Chondrocyte (in vitro differentiated cells): ENCODE measurements around the gene CREB3. TPM values are rescaled to one million over a fixed set of nuclear protein-coding genes. Genes with fewer than 3 reads are reported as not detected.

Experiments used
- DNase-seq: peaks from one replicate; pipeline ENCODE4 v3.0.0; 2021; ENCODE audit warnings: mixed read lengths, low spot score
- H3K27ac Mint-ChIP-seq: one replicate; pipeline ENCODE4 v1.8.0; 2021; ENCODE audit warnings: mild to moderate bottlenecking, moderate library complexity, mixed read lengths; ENCODE audit not compliant: unreplicated experiment
- H3K27me3 Mint-ChIP-seq: 2 replicates; pipeline ENCODE4 v1.8.0; 2021; ENCODE audit warnings: low read depth, mixed read lengths
- H3K36me3 Mint-ChIP-seq: 2 replicates; pipeline ENCODE4 v1.8.0; 2021; ENCODE audit warnings: low read depth, mixed read lengths
- H3K4me1 Mint-ChIP-seq: 2 replicates; pipeline ENCODE4 v1.8.0; 2021; ENCODE audit warnings: low read depth, mild to moderate bottlenecking, mixed read lengths
- H3K4me3 Mint-ChIP-seq: one replicate; pipeline ENCODE4 v1.8.0; 2021; ENCODE audit warnings: mild to moderate bottlenecking, moderate library complexity, mixed read lengths; ENCODE audit not compliant: unreplicated experiment
- H3K9me3 Mint-ChIP-seq: 2 replicates; pipeline ENCODE4 v1.8.0; 2021; ENCODE audit warnings: low read depth, mixed read lengths
- total RNA-seq: library from RNA; stranded (reverse); gene quantifications from 3 replicates; pipeline ENCODE4 v1.2.1, GENCODE V29; 2021
- TF ChIP-seq, protein P1 (sequence below): fragments of 200-600 bp; sonication (generic); IDR thresholded peaks from 2 replicates; pipeline ENCODE4 v1.5.0; 2021; ENCODE audit warnings: antibody characterized with exemption, mild to moderate bottlenecking, moderate library complexity

CREB3 gene
- total RNA-seq, 1 donor from 2014 or later = 56.7 TPM

DNA sequence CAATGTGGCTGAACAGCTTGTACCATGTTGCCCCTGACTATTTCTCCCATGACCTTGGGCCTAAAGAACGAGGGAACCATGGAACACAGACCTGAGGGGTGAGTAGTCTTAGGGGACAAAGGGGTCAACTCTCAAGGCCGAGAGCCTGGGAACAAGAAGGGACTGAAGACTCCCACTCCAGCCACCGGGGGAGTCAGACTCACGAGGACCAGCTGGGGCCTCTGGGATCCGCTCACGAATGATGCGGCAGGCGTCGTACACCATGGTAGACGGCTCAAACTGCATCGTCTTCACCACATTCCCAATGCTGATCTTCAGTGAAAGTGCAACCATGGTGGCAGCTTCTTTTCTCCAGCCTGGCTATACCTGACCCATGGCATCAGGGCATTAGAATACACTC, 7.1 kb upstream of the CREB3 start:
- H3K4me1 Mint-ChIP-seq = peaks cover 8% of the 10 kb centered on the region
- no peak overlapping the region for H3K27ac Mint-ChIP-seq
- DNase-seq = no peak
- no peaks in the 10 kb centered on the region for H3K9me3 Mint-ChIP-seq
- TF ChIP-seq, protein P1, sequence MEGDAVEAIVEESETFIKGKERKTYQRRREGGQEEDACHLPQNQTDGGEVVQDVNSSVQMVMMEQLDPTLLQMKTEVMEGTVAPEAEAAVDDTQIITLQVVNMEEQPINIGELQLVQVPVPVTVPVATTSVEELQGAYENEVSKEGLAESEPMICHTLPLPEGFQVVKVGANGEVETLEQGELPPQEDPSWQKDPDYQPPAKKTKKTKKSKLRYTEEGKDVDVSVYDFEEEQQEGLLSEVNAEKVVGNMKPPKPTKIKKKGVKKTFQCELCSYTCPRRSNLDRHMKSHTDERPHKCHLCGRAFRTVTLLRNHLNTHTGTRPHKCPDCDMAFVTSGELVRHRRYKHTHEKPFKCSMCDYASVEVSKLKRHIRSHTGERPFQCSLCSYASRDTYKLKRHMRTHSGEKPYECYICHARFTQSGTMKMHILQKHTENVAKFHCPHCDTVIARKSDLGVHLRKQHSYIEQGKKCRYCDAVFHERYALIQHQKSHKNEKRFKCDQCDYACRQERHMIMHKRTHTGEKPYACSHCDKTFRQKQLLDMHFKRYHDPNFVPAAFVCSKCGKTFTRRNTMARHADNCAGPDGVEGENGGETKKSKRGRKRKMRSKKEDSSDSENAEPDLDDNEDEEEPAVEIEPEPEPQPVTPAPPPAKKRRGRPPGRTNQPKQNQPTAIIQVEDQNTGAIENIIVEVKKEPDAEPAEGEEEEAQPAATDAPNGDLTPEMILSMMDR = no peak
- no peaks in the 10 kb centered on the region for H3K27me3 Mint-ChIP-seq
- no peak overlapping the region for H3K4me3 Mint-ChIP-seq
- H3K36me3 Mint-ChIP-seq = peaks cover 39% of the 10 kb centered on the region

DNA sequence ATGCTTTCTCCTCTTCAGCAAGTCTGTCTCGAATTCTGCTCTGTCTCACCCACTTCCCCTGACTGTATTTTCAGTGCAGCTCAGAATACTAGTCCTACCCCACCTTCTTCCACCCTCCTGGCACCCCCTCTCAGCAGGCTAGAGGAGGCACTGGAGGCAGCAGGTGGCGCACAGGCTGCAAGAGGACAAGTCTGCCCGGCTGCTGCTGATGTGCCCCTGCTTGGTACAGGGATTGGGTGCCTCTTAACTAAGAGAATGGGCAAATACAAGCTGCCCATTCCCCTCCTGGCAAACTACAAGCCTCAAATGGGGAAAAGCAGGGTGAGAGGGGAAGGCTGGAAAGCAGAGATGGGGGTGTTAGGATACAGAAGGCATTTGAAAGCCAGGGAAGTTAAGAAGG, 5.5 kb upstream of the CREB3 start:
- peaks cover 16% of the 10 kb centered on the region for H3K4me1 Mint-ChIP-seq
- no peak for DNase-seq
- H3K36me3 Mint-ChIP-seq = peaks cover 38% of the 10 kb centered on the region
- TF ChIP-seq, protein P1 = peak; percentile 53
- H3K27ac Mint-ChIP-seq = no peak overlapping the region
- H3K9me3 Mint-ChIP-seq = no peaks in the 10 kb centered on the region
- H3K27me3 Mint-ChIP-seq = no peaks in the 10 kb centered on the region
- no peak overlapping the region for H3K4me3 Mint-ChIP-seq

DNA sequence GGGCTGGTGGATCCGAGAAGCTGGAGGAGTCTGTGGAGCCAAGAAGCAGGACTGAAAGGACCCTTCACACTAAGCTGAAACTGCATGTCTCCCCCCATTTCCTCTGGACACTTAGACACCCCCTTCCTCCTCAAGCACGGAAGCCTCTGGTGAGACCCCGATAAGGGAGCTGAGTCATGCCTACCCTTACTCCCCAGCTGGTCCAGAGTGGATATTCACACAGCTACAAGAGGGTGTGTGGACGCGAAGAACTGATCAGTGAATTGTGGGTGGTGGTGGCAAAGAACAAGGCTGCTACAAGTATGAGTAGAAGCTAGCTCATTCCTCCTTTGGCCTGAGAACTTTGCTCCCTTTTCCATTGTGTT, 4.8 kb upstream of the CREB3 start:
- Mint-ChIP-seq H3K4me3 (no peak overlapping the region), H3K9me3 (no peaks in the 10 kb centered on the region), H3K27ac (no peak overlapping the region), H3K36me3 (peaks cover 31% of the 10 kb centered on the region), H3K27me3 (no peaks in the 10 kb centered on the region), H3K4me1 (peaks cover 16% of the 10 kb centered on the region)
- TF ChIP-seq, protein P1 = no peak
- no peak for DNase-seq

DNA sequence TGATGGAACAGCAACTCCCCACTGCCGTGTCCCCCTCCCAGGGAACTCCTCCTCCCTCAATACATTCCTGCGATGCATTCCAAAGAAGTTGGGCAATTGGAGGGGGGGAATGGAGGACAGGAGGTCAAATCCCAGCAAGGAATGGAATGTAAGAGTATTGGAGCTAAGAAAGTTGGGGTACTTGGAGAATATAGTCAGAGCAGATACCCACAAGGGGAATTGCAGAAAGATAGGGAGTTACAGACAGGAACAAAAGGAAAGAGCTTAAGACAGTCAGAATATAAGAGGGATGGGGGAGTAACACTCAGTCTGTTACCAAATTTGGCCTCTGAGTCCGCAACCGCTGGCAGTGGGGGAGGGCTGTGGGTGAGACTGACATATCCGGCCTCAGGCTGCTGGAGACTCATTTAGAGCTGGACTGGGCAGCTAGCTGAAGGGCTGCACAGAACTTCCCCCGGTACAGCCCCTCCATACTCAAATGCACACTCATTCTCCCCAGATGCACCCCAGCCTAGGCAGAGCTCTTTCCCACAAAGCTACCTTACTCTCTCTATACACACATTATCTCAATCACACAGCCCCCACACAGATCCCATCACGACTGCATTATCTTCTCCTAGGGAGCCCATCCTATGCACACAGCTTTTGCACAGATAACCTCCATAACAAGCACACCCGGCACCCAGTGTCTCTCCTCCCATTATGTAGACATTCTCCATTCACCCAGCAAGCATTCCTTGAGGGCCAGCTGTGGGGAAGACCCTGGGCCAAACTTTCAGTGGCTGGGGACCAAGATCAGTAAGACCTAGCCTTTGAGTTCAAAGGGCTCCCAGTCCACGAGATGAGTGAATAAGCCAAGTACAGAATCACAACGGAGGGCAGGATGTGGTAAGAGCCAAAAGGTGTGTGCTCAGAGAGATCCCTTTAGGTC, 4.2 kb upstream of the CREB3 start:
- H3K4me1 Mint-ChIP-seq = peaks cover 21% of the 10 kb centered on the region
- TF ChIP-seq, protein P1 = no peak
- H3K27ac Mint-ChIP-seq = no peak overlapping the region
- DNase-seq = no peak
- H3K27me3 Mint-ChIP-seq = no peaks in the 10 kb centered on the region
- no peak overlapping the region for H3K4me3 Mint-ChIP-seq
- no peaks in the 10 kb centered on the region for H3K9me3 Mint-ChIP-seq
- H3K36me3 Mint-ChIP-seq = peaks cover 27% of the 10 kb centered on the region

- Mint-ChIP-seq H3K36me3 (peaks cover 24% of the 10 kb centered on the region), H3K9me3 (no peaks in the 10 kb centered on the region), H3K27ac (no peak overlapping the region), H3K27me3 (no peaks in the 10 kb centered on the region), H3K4me1 (peaks cover 29% of the 10 kb centered on the region), H3K4me3 (no peak overlapping the region)
- TF ChIP-seq, protein P1 = no peak
- DNase-seq = no peak
Measured at GRCh38 chr9:35729101-35729500, 3.4 kb upstream of the CREB3 start.
